ENCODE results near the gene GTPBP4. TPM values are rescaled to one million over a fixed set of nuclear protein-coding genes. Genes with fewer than 3 reads are reported as not detected.

GTPBP4 gene
- total and polyA plus RNA-seq, 9 of the 15 experiments (the other 6 are each of a cell fraction or from before 2014, with no cell fraction given): 79.0 to 155 (median 128) TPM

GRCh38 chr10:1024103-1024502 is 35.9 kb downstream of the GTPBP4 start:
- no peak for DNase-seq (ENCODE audit: extremely low read depth in 1 of 4, low spot score in 3 of 4)
- POLR2A ChIA-PET: interaction anchor here (1.7 kb wide), 1 partner anchor 13 kb away, joined by 8 read pairs; no protein-coding TSS in a partner anchor
- Histone ChIP-seq H3K27ac (ENCODE audit: extremely low read depth, low read depth, low read length) (no peak overlapping the region), H3K27me3 (ENCODE audit: control insufficient read depth in 2 of 2, insufficient read depth in 2 of 2, low read length in 2 of 2) (no peaks in the 10 kb centered on the region), H3K9me1 (ENCODE audit: control insufficient read depth, insufficient read depth, low read length) (no peaks in the 10 kb centered on the region), H3K4me1 (replicated peaks in 1 of 2; ENCODE audit: control insufficient read depth in 2 of 2, insufficient read depth in 2 of 2, low read length in 2 of 2) (peaks cover 6 to 8% of the 10 kb centered on the region in 2 experiments; a peak in 3 of 5 replicates), H3K9me3 (replicated peaks; ENCODE audit: control insufficient read depth, insufficient read depth, low read depth, low read length) (no peaks in the 10 kb centered on the region), H3K36me3 (ENCODE audit: control insufficient read depth, insufficient read depth, low read length) (peaks cover 12% of the 10 kb centered on the region; the same call in 2 of the 3 replicates), H3K9ac (ENCODE audit: insufficient read depth in 1 of 2, low read depth in 2 of 2, low read length in 2 of 2) (no peak overlapping the region), H3K4me3 (no peak overlapping the region), H2AFZ (ENCODE audit: low read depth, low read length) (no peak overlapping the region), H3K79me2 (ENCODE audit: control insufficient read depth, insufficient read depth, low read length) (no peaks in the 10 kb centered on the region), H3K4me2 (ENCODE audit: insufficient read depth, low read length) (no peak overlapping the region), H4K20me1 (replicated peaks; ENCODE audit: control insufficient read depth, insufficient read depth, low read length) (no peaks in the 10 kb centered on the region)
- WGBS (ENCODE audit: insufficient coverage, low coverage, missing lambda C conversion rate): 76% methylated on average over 11 of the region's 12 CpGs
- BruUV-seq (replicated peaks): no TSS peak
- no peak for FAIRE-seq
- no peak; the same call in 1 of the 3 replicates for ATAC-seq
- intact Hi-C loops (cut with micrococcal nuclease) (no loop called here), in situ Hi-C loops (cut with MboI) (no loop called here)
- TF ChIP-seq ZFPM2 (CRISPR knock-in tag; IDR thresholded peaks at IDR 0.05) (no peak), ZBTB12 (CRISPR knock-in tag; IDR thresholded peaks at IDR 0.05) (no peak), ZNF445 (CRISPR knock-in tag; IDR thresholded peaks at IDR 0.05; ENCODE audit: low read depth) (no peak), SP2 (IDR thresholded peaks at IDR 0.05; ENCODE audit: extremely low read depth, low read depth, low read length, poor library complexity, severe bottlenecking) (no peak), SMAD3 (CRISPR knock-in tag; conservative IDR thresholded peaks at IDR 0.05) (no peak), STAT6 (CRISPR knock-in tag; IDR thresholded peaks at IDR 0.05) (no peak), HOMEZ (CRISPR knock-in tag; IDR thresholded peaks at IDR 0.05) (no peak), ZSCAN29 (IDR thresholded peaks at IDR 0.05) (no peak), ZNF324 (CRISPR knock-in tag; IDR thresholded peaks at IDR 0.05) (no peak), PTRF (tag; IDR thresholded peaks at IDR 0.05) (no peak), MAFK (IDR thresholded peaks at IDR 0.05; ENCODE audit: low read length) (no peak), NCOA2 (IDR thresholded peaks at IDR 0.05; ENCODE audit: partially characterized antibody in 2 of 2) (no peak), CBX8 (IDR thresholded peaks at IDR 0.05; ENCODE audit: borderline replicate concordance, extremely low read depth, low read depth, low read length, poor library complexity, severe bottlenecking) (no peak), ZNF174 (CRISPR knock-in tag; IDR thresholded peaks at IDR 0.05) (no peak), CBFA2T2 (conservative IDR thresholded peaks at IDR 0.05) (no peak)
- CTCF ChIA-PET (ENCODE audit: low intra/inter-chr PET ratio): no interaction called here

Measured in K562 (cell line).